DOHH2 (cell line): ENCODE results near the gene PNPLA5.

Source experiments
- H3F3A ChIP-seq: fragments of 200-600 bp; sonication (generic), shearing (Covaris generic); 2 replicates; pipeline ENCODE4 v1.6.0; 2016; ENCODE audit warnings: antibody characterized with exemption, mild to moderate bottlenecking; ENCODE audit not compliant: control insufficient read depth, insufficient read depth
- H3K27ac ChIP-seq: fragments of 200-600 bp; sonication (generic); 2 replicates; pipeline ENCODE4 v1.5.1; 2014; ENCODE audit warnings: low read depth, mild to moderate bottlenecking, low read length, moderate library complexity
- H3K27me3 ChIP-seq: fragments of 200-600 bp; sonication (generic); 2 replicates; pipeline ENCODE4 v1.6.1; 2014; ENCODE audit warnings: mild to moderate bottlenecking, low read length, mixed read lengths; ENCODE audit not compliant: control insufficient read depth
- H3K36me3 ChIP-seq: fragments of 200-600 bp; sonication (generic); 2 replicates; pipeline ENCODE4 v1.6.1; 2014; ENCODE audit warnings: mild to moderate bottlenecking, low read length, moderate library complexity, mixed read lengths; ENCODE audit not compliant: control insufficient read depth
- H3K4me1 ChIP-seq: fragments of 200-600 bp; sonication (generic); 2 replicates; pipeline ENCODE4 v1.6.1; 2014; ENCODE audit warnings: mild to moderate bottlenecking, low read length, mixed read lengths; ENCODE audit not compliant: control insufficient read depth
- H3K4me2 ChIP-seq: fragments of 200-600 bp; sonication (generic); 2 replicates; pipeline ENCODE4 v1.6.0; 2014; ENCODE audit warnings: mild to moderate bottlenecking, low read length, moderate library complexity
- H3K4me3 ChIP-seq: fragments of 200-600 bp; sonication (generic); 2 replicates; pipeline ENCODE4 v1.5.1; 2014; ENCODE audit warnings: mild to moderate bottlenecking, low read length, mixed read lengths
- H3K79me2 ChIP-seq: fragments of 200-600 bp; sonication (generic); 2 replicates; pipeline ENCODE4 v1.6.1; 2014; ENCODE audit warnings: mild to moderate bottlenecking, low read length, mixed read lengths; ENCODE audit not compliant: control insufficient read depth
- H3K9me2 ChIP-seq: fragments of 200-600 bp; sonication (generic); replicated peaks from 2 replicates; pipeline ENCODE4 v1.6.1; 2014; ENCODE audit warnings: mild to moderate bottlenecking, low read length, mixed read lengths; ENCODE audit not compliant: control insufficient read depth
- H3K9me3 ChIP-seq: fragments of 200-600 bp; sonication (generic); 2 replicates; pipeline ENCODE4 v1.6.1; 2014; ENCODE audit warnings: antibody characterized with exemption, low read length, mixed read lengths; ENCODE audit not compliant: control insufficient read depth, insufficient read depth
- H4K20me1 ChIP-seq: fragments of 200-600 bp; sonication (generic); 2 replicates; pipeline ENCODE4 v1.6.0; 2014; ENCODE audit warnings: low read depth, mild to moderate bottlenecking, antibody characterized with exemption, low read length, moderate library complexity; ENCODE audit not compliant: control insufficient read depth, insufficient read depth
- CTCF ChIP-seq: fragments of 200-600 bp; sonication (generic); IDR thresholded peaks from one replicate; pipeline ENCODE4 v1.5.1; 2014; ENCODE audit warnings: antibody characterized with exemption, mild to moderate bottlenecking, low read depth, low read length; ENCODE audit not compliant: poor library complexity, severe bottlenecking
- EZH2phosphoT487 ChIP-seq: fragments of 200-600 bp; sonication (generic); IDR thresholded peaks from 2 replicates; pipeline ENCODE4 v1.6.1; 2017; ENCODE audit warnings: borderline replicate concordance, mild to moderate bottlenecking, antibody characterized with exemption, low read length, moderate library complexity, mixed read lengths

Gene PNPLA5

GRCh38 chr22:43880541-43880991 lies 11.2 kb downstream of the PNPLA5 start:
- H3K4me3 ChIP-seq, result no peak overlapping the region
- H3K9me2 ChIP-seq, result no peaks in the 10 kb centered on the region
- peaks cover 8% of the 10 kb centered on the region for H3K4me1 ChIP-seq
- H3K36me3 ChIP-seq, result no peaks in the 10 kb centered on the region
- H3K27ac ChIP-seq, result no peak overlapping the region
- no peaks in the 10 kb centered on the region for H3K79me2 ChIP-seq
- no peaks in the 10 kb centered on the region for H3F3A ChIP-seq
- TF ChIP-seq EZH2phosphoT487, result no peak
- TF ChIP-seq CTCF, result no peak
- H3K9me3 ChIP-seq, result no peaks in the 10 kb centered on the region
- no peak overlapping the region for H3K4me2 ChIP-seq
- no peaks in the 10 kb centered on the region for H3K27me3 ChIP-seq
- no peaks in the 10 kb centered on the region for H4K20me1 ChIP-seq

GRCh38 chr22:43879901-43880540 lies 11.8 kb downstream of the PNPLA5 start:
- H3K4me1 ChIP-seq, result peaks cover 8% of the 10 kb centered on the region
- TF ChIP-seq CTCF, result no peak
- TF ChIP-seq EZH2phosphoT487, result no peak
- no peaks in the 10 kb centered on the region for H3K9me3 ChIP-seq
- no peaks in the 10 kb centered on the region for H3K79me2 ChIP-seq
- no peak overlapping the region for H3K4me2 ChIP-seq
- H3K9me2 ChIP-seq, result no peaks in the 10 kb centered on the region
- no peak overlapping the region for H3K4me3 ChIP-seq
- H4K20me1 ChIP-seq, result no peaks in the 10 kb centered on the region
- H3F3A ChIP-seq, result no peaks in the 10 kb centered on the region
- H3K36me3 ChIP-seq, result no peaks in the 10 kb centered on the region
- no peak overlapping the region for H3K27ac ChIP-seq
- no peaks in the 10 kb centered on the region for H3K27me3 ChIP-seq

GRCh38 chr22:43878831-43879550 lies 12.8 kb downstream of the PNPLA5 start:
- Histone ChIP-seq H3K9me2 (no peaks in the 10 kb centered on the region), H3K9me3 (no peaks in the 10 kb centered on the region), H3K4me2 (no peak overlapping the region), H3K4me3 (no peak overlapping the region), H3K4me1 (no peaks in the 10 kb centered on the region), H3K27ac (no peak overlapping the region), H4K20me1 (no peaks in the 10 kb centered on the region), H3K79me2 (no peaks in the 10 kb centered on the region), H3K36me3 (no peaks in the 10 kb centered on the region), H3K27me3 (no peaks in the 10 kb centered on the region), H3F3A (no peaks in the 10 kb centered on the region)
- no peak for TF ChIP-seq EZH2phosphoT487
- TF ChIP-seq CTCF, result no peak
